Anterior cingulate cortex (tissue), 58 donors: Measurements from ENCODE around the gene DNAJC7.
"Not testable (repeated sequence)": the region's sequence is repeated elsewhere in the genome, so short reads cannot be mapped to it uniquely, and the experiment has no call there.

Experiments
- DNase-seq, 58 donors: peaks; one replicate each; lab custom pipeline; 2025; lab: John Stamatoyannopoulos, UW

Gene DNAJC7

DNA sequence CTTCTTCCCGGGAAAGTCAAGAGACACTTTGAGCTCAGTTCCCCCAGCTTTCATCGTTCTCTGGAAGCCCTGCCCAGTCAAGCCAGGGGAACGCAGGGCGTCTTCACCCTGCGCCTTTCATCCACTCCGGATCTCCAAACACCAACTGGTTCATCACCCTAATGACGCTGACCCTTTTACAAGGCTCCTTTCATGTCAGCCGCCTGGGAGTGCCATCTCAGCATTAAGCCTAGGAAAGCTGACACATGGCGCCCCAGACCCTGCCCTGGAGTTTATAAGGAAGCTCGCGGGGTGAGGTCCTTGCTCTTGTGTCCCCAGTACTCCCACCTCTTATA is 594 bp upstream of the DNAJC7 start:
- no peak for DNase-seq

DNA sequence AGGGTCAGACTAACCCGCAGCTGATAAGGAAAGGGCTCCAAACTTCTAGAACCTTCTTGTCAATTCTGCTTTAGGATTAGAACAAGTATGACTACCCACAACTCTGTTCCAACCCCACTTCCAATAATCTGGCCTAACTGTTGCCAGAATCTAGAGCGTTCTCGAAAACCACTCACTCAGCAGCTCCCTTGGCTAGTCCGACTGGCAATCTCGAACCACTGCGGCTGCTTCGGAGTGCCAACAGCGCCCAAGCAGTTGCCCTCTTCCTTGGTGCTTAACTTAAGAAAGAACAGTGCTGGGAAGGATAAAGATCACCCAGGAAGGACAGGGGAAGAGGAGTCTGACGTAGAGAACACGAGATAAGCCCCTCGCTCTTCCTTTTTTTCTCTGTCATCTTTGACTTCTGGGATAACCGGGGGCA is 818 bp downstream of the DNAJC7 start:
- peak in 13 of 58 donors; percentile 7 to 49 (median 26) for DNase-seq

DNA sequence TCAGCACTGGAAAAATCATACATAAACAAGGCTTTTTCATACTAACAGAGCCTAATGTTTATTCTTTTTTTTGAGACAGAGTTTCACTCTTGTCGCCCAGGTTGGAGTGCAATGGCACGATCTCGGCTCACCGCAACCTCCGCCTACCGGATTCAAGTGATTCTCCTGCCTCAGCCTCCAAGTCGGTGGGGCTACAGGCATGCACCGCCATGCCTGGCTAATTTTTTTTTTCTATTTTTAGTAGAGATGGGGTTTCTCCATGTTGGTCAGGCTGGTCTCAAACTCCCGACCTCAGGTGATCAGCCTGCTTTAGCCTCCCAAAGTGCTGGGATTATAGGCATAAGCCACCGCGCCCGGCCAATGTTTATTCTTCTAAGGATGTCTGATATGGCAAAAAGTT is 3.5 kb downstream of the DNAJC7 start:
- DNase-seq = not testable (repeated sequence)

DNA sequence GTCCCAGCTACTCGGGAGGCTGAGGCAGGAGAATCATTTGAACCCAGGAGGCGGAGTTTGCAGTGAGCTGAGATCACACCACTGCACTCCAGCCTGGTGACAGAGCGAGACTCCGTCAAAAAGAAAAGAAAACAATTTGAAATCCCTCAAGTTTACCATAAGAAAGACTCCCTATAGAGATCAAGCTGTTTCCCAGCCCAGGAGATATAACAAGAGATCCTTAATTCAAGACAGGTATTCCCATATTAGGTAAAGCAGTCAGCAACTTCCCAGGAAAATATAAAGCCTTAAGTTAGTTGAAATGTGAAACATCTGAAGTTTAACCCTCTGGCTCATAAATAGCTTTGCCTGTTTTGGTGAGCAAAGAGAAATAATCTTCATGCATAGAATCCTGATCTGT is 4.9 kb downstream of the DNAJC7 start:
- DNase-seq = not testable (repeated sequence)

DNA sequence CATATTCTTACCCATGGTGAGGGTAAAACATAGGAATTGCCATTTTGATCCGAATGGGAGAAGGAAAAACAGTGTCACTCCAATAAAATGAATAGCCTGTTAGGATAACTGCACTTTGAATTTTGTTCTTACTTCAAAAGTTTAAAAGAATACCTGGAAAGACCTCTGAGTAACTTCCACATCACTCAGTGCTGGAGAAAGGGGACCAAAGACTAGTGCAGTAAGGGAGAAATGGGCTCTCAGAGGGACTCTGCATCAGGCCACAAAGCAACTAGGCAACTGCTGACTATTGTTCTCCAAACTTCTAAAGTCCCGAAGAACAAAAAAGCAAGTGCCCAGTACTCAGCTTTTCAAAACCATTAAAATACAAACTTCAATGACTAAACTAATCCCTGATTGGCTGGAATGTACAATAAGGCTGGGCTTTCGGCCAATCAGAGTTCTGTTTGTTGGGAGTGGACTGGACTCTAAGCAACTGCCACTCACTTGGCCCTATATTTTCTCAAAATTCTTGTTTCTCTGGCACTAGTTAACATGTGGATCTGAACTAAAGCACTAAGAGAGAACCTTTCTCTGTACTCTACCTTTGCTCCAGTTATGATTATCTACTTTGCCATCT is 6.2 kb downstream of the DNAJC7 start:
- peak in 1 of 58 donors; percentile 27 for DNase-seq

DNA sequence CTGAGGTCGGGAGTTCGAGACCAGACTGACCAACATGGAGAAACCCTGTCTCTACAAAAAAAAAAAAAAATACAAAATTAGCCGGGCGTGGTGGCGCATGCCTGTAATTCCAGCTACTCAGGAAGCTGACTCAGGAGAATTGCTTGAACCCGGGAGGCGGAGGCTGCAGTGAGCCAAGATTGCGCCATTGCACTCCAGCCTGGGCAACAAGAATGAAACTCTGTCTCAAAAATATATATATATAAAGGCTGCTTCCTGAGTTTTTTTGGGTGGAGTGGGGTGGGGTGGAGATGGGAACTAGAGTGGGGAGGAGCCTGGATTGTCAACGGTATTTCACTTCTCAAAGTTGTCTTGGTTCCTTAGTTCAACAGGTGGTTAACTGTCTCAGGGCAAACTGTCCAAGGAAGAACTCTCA is 7.0 kb downstream of the DNAJC7 start:
- not testable (repeated sequence) for DNase-seq

DNA sequence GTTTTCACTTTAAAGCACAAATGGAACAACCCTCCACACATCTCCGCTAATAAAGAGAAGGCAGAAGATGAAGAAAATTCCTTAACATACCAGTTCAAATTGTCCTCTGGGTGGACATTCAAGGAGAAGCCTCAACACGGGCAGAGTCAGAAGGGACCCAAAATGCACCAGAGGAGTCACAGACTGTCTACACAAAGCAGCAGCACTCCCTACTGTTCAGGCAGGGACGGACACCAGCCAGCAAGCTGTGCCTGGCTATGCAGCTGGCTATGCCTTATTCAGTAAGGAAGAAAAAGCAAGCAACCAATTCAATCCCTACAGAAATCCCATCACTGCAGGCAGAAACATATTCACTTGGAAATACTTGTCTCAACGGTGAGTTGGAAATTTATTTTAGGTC is 8.1 kb downstream of the DNAJC7 start:
- DNase-seq = peak in 47 of 58 donors; percentile 2 to 85 (median 43)

DNA sequence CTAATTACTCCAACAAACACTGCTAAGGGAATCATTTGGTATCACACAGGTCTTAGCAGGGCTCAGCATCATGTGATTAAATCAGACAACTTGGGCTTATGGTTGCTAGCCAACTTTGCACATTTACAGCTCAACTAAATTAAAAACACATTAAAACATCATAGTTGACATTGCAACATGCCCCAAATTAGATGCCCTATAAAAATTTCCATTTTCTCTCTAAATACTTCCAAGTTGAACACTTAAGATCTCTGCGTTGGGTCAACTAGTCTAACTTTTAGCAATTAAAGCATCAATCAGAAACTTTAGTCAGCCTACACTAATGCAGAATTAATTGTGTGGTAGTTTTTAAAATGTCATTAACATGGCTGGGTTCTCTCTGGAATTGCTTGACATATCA is 12.1 kb downstream of the DNAJC7 start:
- DNase-seq = no peak

DNA sequence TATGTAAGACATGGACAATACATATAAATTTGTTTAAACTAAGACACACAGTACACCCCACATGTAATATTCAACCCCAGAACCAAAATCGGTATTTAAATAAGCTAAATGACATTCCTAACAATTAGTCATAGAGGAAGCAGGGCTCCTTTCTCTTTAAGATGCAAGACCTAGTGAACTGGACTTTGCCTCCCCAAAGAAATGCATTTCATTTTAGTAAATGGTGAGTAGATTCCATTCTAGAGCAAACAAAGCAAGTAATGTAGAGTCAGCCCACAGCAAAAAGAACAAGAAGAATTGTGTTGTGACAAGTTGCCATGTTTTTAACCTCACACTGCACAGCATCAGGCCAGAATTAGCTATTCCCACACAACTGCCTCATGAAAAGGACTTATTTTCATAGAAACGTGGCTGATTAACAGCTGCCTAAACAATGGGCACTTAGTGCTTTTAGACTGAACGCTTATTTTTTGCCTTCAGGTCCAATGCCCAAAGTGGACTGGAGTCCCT is 14.4 kb downstream of the DNAJC7 start:
- peak in 5 of 58 donors; percentile 24 to 63 (median 36) for DNase-seq

DNA sequence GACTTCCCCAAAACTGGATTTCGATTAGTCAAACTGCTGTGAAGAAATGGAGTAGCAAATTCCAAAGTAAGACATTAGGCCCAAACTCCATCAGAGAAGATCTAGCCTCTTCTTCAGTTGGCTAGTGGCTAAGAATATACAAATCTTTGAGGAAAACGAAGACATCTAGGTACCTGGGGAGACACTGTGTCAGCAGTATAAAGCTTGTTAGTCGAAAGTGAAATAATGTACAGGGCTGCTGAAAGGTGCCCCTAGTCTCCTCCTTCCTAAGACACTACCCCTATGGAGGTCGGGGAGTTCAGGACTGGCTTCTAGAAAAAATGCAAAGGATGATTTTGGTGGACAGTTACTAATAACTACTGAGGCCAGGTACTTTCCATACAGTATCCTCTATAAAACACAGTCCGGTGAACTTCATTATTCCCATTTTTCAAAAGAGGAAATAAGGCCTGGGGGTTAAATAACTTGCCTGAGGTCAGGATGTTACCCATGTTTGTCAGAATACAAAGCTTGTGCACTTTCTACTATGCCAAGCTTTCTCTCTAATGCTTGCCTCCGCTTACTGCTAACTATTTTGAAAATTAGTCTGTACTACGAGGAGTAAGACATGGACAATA is 15.0 kb downstream of the DNAJC7 start:
- DNase-seq = no peak

DNA sequence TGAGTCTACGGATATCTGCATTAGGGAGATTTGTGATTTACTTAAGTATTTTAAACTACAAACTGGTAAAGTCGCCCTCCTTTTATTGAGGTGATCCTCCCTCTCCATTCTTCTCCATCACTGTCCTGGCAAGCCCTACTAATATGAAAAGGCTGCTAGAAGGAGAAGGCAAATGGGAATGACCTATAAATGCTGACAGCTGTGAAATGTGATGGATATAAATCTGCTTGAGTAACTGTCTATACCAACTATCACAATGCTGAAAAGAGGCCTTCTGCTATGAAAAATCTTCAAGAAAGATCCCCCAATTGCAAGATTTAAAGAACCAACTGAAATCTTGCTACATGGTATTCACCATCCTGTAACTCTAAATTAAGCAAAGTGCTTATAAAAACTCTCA is 15.5 kb downstream of the DNAJC7 start:
- DNase-seq = no peak

DNA sequence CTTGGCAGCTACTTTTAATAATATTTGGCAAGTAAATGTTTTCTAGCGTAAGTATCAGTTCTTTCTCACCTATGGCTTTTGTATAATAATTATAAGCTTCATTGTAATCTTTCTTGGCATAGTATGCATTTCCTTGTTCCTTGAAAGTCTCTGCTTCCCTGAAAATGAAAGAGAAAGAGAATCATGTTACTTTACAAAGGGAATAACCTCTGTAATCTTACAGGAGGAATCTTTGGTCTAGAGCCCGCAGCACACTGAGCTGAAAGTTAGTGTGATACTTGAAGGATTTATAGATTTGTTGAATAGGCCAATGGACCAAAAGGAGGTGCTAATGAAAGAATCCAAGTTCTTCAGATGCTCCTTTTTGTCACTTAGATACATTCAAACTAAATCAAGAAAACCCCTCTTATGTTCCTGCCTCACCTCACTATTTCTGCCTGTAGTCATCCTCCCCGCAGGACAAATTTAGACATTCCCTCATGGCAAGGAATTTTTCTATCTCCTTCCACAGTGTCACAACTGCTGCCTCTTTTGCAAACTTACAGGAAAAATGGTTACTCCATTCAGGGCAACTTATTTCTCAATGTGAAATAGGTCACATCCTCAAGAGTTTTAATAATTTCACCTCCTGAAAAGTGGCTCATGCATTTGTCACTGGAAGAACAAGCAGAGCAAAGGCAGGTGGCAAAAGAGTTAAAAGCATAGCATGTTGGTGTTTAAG is 16.7 kb downstream of the DNAJC7 start:
- DNase-seq = no peak

DNA sequence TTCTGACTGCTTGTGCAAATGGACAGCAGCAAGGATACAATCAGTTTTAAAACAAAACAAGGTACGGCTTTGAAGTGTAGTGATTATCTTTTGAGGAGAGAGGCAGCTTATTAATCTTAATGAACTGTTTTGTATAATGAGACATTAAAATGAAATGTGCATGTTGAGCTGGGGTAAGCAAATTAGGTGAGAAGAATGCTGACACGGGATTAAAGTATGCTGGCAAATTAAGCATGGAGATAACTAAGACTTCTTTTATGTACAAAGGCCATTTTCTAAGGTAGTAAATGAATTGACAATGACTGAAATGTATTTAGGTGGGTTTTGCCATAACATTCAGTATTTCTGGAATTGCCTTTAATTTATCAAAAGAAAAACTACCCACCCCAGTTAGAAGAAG is 18.7 kb downstream of the DNAJC7 start:
- no peak for DNase-seq

DNA sequence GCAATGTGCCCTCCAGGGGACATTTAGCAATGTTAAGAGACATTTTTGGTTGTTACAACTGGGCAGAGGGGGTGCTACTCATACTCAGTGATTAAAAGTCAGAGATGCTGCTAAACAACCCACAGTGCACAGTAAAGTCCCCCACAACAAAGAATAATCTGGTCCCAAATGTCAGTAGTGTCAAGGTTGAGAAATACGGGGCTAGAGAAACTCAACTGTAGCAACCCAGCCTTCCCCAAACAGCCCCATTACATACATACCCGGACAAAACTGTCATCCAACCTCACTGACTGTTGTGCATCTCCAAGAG is 20.4 kb downstream of the DNAJC7 start:
- no peak for DNase-seq

DNA sequence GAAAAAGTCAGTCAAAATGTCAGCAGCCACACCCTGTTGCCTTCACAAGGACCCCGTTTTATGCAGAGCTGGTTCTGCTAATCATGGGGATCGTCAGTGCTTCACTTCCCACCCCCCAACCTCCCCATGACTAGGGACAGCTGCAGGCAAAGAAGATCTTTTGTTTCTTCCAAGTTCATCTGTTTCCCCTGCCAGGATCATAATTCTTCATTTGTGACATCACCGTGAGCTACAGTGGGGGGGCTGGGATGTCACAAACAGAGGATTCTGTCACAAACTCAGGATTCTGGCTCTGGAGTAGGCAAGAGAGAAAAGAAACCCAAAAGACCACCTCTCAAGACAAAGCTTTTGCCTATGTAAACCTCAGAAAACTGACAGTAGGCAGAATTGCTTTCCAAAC is 24.7 kb downstream of the DNAJC7 start:
- peak in 42 of 58 donors; percentile 16 to 91 (median 63) for DNase-seq

DNA sequence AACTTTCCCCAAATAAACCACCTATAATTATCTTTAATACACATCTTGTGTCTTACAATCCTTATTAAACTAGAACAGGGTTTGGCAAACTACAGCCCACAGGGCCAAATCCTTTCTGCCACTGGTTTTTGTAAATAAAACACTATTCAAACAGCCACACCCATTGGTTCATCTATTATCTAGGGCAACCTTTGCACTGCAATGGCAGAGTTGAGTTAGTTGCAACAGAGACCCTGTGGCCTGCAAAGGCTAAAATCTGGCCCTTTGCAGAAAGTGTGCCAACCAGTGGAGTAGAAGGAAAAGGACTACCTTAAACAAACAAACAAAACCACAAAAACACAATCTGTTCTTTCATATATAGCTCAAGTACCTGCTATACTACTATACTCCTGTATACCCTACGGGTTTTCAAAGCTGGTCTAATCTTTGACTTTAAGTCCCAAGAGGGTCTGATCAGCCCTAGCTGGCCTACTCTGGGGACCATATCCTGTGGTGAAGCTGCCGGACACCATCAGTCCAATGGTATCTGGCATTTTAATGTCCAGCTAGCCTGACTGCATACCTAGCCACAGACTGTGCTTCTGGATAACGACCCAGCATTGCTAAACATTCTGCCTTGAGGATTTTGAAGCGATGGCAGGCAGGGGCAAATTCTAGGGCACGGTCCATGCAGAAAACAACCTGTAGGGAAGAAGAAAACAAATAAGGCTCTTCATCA is 27.4 kb downstream of the DNAJC7 start:
- no peak for DNase-seq

DNA sequence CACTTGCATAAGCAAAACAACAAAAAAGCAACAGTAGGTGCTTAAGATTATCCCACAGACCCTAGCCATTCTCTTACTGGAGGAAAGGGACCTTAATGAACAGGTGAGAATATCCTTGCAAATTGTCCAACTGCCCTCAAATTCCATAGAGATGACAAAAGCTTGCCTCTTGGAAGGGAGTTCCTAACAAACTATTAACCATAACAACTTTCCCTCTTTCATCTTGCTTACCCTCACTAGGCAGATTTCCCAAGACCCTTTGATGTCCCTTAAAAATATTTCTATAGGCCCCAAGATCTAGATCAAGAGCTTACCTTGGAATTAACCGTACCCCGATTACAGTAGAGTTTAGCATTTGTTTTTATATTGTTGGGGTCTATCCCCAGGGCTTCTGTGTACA is 28.8 kb downstream of the DNAJC7 start:
- no peak for DNase-seq

DNA sequence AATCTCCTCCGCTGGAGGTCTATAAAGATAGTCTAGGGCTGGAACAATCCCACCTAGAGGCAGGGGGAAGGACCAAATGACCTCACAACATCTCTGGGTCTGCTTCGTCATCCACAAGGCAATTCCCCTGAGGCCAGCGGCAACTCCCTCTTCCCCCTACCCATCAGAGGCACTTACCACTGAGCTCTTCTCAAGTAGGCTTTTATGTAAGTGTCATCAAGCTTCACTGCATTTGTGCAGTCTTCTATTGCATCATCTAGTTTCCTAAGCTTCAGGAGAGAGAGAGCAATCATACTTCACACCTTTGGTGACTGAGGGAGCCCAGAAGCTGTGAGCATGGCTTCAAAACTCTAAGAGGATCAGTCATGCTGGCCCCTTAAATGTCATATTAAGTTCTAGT is 29.6 kb downstream of the DNAJC7 start:
- no peak for DNase-seq

DNA sequence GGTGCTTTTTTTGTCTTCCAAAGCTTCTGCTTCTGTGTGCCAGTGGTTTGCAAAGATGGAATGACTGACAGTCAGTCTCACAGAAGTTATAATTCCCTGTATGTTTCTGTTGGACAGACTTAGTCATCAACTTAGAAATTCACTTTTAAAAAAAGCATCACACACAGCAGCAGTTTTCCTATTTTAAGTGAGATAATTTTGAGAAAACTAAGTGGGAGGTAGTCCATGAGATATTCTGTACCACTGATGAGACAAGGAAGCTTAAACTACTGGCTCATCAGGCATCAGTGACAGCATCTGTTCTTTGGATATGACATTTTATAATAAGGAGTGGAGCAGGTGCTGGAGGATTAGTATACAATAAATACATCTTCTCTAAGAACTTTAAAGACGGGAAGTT is 30.6 kb downstream of the DNAJC7 start:
- peak in 2 of 58 donors; percentile 11 to 34 for DNase-seq

DNA sequence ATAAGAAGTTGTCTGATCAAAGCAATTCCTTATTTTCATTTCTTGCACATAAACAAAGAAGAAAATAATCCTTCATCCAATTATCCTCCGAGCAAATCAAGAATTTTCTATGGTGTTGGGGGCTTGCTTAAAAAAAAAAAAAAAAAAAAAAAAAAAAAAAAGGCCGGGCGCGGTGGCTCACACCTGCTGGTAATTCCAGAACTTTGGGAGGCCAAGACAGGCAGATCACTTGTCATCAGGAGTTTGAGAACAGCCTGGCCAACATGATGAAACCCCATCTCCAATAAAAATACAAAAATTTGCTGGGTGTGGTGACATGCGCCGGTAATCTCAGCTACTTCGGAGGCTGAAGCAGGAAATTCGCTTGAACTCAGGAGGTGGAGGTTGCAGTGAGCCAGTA is 31.3 kb downstream of the DNAJC7 start:
- DNase-seq = no peak

DNA sequence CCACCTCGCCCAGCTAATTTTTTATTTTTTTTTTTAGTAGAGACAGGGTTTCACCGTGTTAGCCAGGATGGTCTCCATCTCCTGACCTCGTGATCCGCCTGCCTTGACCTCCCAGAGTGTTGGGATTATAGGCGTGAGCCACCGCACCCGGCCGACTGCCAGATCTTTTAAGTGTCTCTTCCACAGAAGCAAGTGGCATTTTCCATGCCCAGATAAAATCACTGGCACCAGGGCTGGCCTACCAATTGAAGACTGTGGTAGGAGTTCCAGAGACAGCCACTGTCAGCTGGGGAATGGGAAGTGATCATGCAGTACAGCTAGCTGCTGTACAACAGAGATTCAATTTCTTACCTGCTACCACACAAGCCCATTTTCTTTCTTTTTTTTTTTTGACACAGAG is 32.8 kb downstream of the DNAJC7 start:
- no peak for DNase-seq
